ENCODE data around the gene ATP4B.

ATP4B gene

DNA sequence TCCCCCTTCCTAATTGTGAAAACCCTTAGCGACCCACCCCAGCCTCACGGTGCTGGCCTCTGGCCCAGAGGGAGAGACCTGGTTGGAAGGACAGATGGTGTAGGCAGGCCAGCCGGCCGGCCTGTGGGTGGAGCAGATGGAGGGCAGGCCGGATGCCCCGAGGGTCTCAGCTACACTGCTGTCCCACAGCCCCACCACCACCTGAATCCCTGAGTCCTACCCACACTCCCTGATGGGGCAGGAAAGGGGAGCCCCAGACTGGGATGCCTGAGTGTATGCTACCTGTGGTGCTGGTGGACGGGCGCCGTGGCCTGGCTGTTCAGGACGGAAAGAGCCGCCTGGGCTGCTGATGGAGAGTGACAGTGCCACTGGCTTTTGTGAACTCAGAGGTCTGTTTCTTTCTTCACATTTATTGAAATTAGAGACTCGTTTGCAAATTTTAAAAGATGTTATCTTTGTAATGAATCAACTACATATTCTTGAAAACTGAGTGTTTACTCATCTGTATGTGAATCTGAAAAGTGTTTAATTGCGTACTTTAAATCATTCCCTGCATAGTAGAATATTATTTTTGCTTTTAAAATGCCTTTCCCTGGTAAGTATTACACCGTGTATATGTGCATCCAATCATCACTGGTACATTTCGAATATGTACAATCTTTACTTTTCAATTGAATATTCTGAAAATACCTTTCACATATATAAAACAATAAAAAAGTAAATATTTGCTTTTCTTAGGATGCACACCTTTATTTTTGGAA is 37.8 kb downstream of the ATP4B start:
- no peaks in the 10 kb centered on the region for H3K27me3 ChIP-seq (ENCODE audit: insufficient read depth, poor library complexity, severe bottlenecking)
- no peak overlapping the region for H3K27ac ChIP-seq (replicated peaks)
- no peak for DNase-seq (ENCODE audit: low read depth in 1 of 2, low spot score in 1 of 2)
- TF ChIP-seq, protein P1, sequence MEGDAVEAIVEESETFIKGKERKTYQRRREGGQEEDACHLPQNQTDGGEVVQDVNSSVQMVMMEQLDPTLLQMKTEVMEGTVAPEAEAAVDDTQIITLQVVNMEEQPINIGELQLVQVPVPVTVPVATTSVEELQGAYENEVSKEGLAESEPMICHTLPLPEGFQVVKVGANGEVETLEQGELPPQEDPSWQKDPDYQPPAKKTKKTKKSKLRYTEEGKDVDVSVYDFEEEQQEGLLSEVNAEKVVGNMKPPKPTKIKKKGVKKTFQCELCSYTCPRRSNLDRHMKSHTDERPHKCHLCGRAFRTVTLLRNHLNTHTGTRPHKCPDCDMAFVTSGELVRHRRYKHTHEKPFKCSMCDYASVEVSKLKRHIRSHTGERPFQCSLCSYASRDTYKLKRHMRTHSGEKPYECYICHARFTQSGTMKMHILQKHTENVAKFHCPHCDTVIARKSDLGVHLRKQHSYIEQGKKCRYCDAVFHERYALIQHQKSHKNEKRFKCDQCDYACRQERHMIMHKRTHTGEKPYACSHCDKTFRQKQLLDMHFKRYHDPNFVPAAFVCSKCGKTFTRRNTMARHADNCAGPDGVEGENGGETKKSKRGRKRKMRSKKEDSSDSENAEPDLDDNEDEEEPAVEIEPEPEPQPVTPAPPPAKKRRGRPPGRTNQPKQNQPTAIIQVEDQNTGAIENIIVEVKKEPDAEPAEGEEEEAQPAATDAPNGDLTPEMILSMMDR (IDR thresholded peaks at IDR 0.05; ENCODE audit: insufficient read depth, low read length), result no peak
- no peak for TF ChIP-seq POLR2AphosphoS5 (IDR thresholded peaks at IDR 0.05; ENCODE audit: low read depth)
- TF ChIP-seq, protein P2, sequence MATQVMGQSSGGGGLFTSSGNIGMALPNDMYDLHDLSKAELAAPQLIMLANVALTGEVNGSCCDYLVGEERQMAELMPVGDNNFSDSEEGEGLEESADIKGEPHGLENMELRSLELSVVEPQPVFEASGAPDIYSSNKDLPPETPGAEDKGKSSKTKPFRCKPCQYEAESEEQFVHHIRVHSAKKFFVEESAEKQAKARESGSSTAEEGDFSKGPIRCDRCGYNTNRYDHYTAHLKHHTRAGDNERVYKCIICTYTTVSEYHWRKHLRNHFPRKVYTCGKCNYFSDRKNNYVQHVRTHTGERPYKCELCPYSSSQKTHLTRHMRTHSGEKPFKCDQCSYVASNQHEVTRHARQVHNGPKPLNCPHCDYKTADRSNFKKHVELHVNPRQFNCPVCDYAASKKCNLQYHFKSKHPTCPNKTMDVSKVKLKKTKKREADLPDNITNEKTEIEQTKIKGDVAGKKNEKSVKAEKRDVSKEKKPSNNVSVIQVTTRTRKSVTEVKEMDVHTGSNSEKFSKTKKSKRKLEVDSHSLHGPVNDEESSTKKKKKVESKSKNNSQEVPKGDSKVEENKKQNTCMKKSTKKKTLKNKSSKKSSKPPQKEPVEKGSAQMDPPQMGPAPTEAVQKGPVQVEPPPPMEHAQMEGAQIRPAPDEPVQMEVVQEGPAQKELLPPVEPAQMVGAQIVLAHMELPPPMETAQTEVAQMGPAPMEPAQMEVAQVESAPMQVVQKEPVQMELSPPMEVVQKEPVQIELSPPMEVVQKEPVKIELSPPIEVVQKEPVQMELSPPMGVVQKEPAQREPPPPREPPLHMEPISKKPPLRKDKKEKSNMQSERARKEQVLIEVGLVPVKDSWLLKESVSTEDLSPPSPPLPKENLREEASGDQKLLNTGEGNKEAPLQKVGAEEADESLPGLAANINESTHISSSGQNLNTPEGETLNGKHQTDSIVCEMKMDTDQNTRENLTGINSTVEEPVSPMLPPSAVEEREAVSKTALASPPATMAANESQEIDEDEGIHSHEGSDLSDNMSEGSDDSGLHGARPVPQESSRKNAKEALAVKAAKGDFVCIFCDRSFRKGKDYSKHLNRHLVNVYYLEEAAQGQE (IDR thresholded peaks at IDR 0.05; ENCODE audit: insufficient replicate concordance, low read depth), result no peak
- no peak for TF ChIP-seq SPI1 (IDR thresholded peaks at IDR 0.05; ENCODE audit: borderline replicate concordance, low read depth)
- TF ChIP-seq GABPA (IDR thresholded peaks at IDR 0.05; ENCODE audit: low read depth), result no peak
- no peak overlapping the region for H3K4me3 ChIP-seq (replicated peaks; ENCODE audit: insufficient read depth, low read length)

DNA sequence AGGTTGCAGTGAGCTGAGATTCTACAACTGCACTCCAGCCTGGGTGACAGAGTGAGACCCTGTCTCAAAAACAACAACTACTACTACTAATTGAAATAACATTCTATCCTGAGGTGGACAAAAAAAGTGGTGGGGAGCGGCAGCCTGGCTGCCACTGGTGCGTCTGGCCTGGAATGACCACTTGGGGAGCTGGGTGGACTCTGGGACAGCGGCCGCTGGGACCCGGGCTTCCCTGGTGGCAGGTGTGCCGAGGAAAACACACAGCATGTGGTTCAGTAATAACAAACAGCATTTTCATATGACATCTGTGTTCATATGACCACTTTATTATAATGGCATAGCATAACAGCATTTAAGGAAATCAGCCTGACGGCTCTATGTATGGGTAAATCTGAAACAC is 39.5 kb downstream of the ATP4B start:
- TF ChIP-seq, protein P1 (IDR thresholded peaks at IDR 0.05; ENCODE audit: insufficient read depth, low read length), result no peak

DNA sequence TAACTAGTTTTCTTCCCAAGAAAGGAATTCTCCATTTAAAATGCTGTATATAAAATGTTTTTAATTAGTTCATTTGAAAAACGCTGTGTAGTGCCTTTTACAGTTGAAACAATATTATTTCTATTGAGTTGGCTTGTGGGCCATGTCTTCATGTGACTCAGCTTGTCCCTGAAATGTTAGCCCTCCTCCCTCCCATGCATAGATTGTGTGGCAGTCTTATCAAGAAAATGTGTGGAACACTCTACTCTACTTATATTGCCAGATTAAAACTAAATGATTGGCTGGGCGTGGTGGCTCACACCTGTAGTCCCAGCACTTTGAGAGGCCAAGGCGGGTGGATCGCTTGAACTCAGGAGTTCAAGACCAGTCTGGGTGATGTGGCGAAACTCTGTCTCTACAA is 40.0 kb downstream of the ATP4B start:
- peak overlapping the region; percentile 8; the same call in 1 of the 2 replicates for H3K27ac ChIP-seq (replicated peaks)
- no peak for TF ChIP-seq GABPA (IDR thresholded peaks at IDR 0.05; ENCODE audit: low read depth)
- TF ChIP-seq, protein P1 (IDR thresholded peaks at IDR 0.05; ENCODE audit: insufficient read depth, low read length), result no peak
- no peak for TF ChIP-seq SPI1 (IDR thresholded peaks at IDR 0.05; ENCODE audit: borderline replicate concordance, low read depth)
- TF ChIP-seq, protein P2 (IDR thresholded peaks at IDR 0.05; ENCODE audit: insufficient replicate concordance, low read depth), result no peak
- TF ChIP-seq POLR2AphosphoS5 (IDR thresholded peaks at IDR 0.05; ENCODE audit: low read depth), result no peak
- no peak for DNase-seq (ENCODE audit: low read depth in 1 of 2, low spot score in 1 of 2)

More for the DNA sequence above, 39.5 kb downstream of the ATP4B start:
- Histone ChIP-seq H3K4me3 (replicated peaks; ENCODE audit: insufficient read depth, low read length) (no peak overlapping the region), H3K27me3 (ENCODE audit: insufficient read depth, poor library complexity, severe bottlenecking) (no peaks in the 10 kb centered on the region), H3K27ac (replicated peaks) (no peak overlapping the region)
- DNase-seq (ENCODE audit: low read depth in 1 of 2, low spot score in 1 of 2), result no peak

More for the DNA sequence above, 40.0 kb downstream of the ATP4B start:
- H3K4me3 ChIP-seq (replicated peaks; ENCODE audit: insufficient read depth, low read length), result no peak overlapping the region
- no peaks in the 10 kb centered on the region for H3K27me3 ChIP-seq (ENCODE audit: insufficient read depth, poor library complexity, severe bottlenecking)

Measured in HL-60 (cell line).